CD1c-positive myeloid dendritic cell (primary cell): ENCODE measurements around the gene THADA.
"Not testable (repeated sequence)": the region's sequence is repeated elsewhere in the genome, so short reads cannot be mapped to it uniquely, and the experiment has no call there.

ENCODE experiments used
- DNase-seq: peaks from one replicate; pipeline ENCODE4 v3.0.0-alpha.2; 2016; ENCODE audit errors: extremely low spot score

Gene THADA

DNA sequence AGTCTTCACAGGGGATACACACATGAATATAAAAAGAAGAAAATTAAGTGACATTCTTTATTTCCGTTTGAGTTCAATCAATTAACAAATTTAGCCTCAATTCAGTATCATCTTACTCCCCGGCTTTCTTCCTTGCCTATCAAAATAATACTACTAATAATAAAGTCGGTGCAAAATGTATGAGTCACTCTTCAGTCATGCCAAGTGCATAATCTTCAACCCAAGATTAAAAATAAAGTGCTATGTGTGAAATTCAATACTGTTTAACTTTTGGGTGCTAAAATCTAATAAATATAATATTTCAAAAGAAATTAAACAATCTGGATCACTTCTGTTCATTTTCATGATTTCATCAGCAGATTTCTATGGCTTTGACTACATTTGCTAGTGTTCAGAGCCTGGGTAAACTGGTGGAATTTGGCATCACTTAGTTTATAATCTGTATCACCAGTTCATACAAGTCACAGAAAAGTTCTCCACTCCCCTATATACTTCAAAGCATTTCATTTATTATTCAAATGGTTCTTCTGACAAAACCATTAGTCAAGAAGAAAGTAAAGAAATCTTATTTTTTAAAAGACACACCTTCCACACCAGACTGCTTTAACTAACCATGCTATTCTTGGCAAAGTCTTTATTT is 183.6 kb downstream of the THADA start:
- DNase-seq, result no peak

DNA sequence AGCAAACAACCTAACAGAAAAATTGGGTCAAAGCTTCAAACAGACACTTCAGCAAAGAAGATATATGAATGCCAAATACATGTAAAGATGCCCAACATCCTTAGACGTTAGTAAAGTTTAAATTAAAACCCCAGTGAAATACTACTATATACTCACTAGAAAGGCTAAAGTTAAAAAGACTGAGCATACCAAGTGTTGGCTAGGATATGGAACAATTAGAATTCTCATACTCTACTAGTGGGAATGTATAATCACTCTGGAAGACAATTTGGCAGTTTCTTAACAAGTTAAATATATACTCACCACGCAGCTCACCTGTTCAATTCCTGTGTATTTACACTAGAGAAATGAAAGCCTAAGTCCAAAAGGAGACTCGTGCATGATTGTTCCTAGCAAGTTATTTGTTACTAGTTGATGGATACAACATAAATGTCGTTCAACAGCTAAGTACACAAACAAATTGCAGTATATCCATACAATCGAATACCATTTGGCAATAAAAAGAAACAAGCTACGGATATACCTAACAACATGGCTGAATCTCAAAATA is 185.7 kb downstream of the THADA start:
- DNase-seq, result no peak

DNA sequence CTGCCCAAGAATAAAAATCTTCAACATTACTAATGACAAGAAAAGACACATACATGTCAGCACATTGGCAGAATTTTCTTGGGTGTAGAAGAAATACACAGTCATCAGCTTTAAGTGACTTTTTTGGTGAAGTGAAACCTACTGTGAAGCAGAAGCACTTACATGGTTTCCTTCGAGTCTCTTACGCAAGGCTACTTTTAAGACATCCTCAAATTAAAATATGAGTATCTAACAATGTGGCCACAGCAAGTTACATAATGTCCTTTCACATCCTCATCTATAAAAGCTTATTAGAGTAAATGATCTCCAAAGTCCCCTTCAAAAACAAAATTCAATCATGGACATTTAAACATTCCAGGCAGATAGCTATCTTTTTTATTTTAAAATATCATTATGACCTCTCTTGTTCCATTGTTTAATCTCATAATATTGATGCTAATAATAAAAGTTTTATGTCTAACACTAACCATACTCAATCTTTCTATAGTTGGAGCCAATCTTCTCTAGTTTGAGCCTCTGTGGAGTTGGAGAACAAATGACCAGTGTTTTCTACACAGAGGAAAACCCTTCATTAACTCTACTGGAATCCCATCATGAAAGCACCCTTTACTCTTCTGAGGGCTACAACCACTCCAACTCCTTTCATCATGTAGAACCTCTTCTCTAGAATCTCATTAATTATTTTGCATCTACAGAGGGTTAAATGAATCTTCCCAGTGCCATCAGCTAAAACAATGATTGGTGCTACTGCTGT is 187.3 kb downstream of the THADA start:
- DNase-seq, result peak; percentile 92

GRCh38 chr2:43407935-43408334 is 187.9 kb downstream of the THADA start:
- peak; percentile 62 for DNase-seq

GRCh38 chr2:43406651-43407279 is 189.1 kb downstream of the THADA start:
- DNase-seq, result no peak

- DNase-seq, result no peak
Measured at GRCh38 chr2:43405829-43406228, 190.0 kb downstream of the THADA start.

GRCh38 chr2:43402452-43402937 is 193.3 kb downstream of the THADA start:
- DNase-seq, result no peak

- DNase-seq, result no peak
Measured at GRCh38 chr2:43402002-43402401, 193.8 kb downstream of the THADA start.

GRCh38 chr2:43400508-43400907 is 195.3 kb downstream of the THADA start:
- DNase-seq, result no peak

DNA sequence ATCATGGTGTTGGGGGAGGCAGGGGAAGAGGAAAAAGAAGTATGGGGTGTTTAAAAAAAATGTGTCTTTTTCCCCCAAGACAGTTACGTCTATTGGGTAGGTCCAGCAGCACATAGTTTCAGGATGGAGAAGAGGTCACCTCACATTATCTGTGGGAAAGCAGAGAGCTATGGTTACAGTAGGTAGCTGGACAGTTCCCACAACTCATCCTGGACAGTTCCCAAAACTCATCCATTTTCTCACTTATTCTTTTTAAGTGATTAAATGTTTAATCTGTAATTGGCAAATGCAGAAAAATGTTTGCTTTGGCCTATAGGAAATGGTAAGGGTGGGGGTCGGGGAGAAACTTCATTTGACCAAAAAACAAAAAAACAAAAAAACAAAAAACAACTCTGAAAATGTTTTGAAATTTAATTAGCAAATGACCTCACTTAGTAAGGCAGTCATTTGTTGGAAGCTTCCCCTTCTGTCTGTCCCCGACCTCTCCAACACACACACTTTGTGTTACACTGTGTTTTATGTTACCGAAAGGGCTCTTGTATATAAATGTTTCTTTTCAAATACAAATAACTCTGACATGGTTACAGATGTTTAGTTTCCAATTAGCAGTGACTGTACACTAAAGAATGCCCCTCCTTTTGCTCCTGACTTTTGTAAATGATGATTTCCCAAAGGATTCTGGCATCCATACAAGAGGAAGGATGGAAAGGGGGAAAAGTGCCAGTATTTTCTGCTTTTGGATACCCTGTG is 196.1 kb downstream of the THADA start:
- no peak for DNase-seq

DNA sequence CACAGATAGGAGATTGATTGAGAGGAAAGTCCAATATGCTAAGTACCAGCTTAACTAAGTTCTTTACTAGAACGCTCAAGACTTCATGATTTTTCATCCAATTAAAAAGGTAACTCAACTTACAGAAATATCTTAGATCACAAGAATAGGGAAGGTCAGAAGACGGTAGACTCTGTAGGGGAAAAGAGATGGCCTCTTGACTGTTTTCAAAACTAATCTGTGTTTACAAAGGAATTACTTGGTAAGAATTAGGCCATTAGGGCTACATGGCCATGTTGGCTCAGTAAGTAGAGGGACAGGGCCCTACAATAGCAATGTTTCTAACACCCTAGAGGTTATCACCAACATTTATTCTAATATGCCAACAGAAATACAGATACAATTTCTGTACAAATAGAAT is 196.7 kb downstream of the THADA start:
- no peak for DNase-seq

- no peak for DNase-seq
Measured at GRCh38 chr2:43397821-43398220, 198.0 kb downstream of the THADA start.

- no peak for DNase-seq
Measured at GRCh38 chr2:43397411-43397810, 198.4 kb downstream of the THADA start.

DNA sequence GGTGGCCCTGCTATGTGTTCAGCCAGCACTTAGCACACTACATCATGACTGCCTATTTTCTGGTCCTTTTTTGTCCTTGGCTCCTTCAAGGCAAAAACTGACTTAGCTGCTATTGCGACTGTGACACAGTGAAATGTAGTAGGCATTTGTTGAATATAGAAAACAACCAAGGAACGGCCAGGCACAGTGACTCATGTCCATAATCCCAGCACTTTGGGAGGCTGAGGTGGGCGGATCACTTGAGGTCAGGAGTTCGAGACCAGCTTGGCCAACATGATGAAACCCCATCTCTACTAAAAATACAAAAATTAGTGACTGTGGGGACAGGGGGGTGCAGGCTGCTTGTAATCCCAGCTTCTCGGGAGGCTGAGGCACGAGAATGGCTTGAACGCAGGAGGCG is 199.5 kb downstream of the THADA start:
- DNase-seq, result not testable (repeated sequence)

- DNase-seq, result no peak
Measured at GRCh38 chr2:43393918-43394317, 201.9 kb downstream of the THADA start.

DNA sequence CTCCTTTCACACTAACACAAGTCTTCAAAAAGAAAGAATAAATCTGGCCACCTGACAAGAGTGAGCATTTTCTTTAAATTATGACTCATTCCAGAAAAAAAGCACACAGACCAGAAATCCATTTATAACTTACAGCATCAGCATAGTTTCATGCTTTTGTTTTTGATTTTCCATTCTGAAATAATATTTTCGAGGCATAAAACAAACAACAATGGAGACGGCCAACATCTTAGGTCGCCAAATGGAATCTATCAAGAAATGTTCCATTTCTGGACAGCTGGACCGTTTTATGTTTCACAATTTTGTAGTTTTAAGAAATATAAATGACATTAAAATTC is 204.0 kb downstream of the THADA start:
- no peak for DNase-seq

DNA sequence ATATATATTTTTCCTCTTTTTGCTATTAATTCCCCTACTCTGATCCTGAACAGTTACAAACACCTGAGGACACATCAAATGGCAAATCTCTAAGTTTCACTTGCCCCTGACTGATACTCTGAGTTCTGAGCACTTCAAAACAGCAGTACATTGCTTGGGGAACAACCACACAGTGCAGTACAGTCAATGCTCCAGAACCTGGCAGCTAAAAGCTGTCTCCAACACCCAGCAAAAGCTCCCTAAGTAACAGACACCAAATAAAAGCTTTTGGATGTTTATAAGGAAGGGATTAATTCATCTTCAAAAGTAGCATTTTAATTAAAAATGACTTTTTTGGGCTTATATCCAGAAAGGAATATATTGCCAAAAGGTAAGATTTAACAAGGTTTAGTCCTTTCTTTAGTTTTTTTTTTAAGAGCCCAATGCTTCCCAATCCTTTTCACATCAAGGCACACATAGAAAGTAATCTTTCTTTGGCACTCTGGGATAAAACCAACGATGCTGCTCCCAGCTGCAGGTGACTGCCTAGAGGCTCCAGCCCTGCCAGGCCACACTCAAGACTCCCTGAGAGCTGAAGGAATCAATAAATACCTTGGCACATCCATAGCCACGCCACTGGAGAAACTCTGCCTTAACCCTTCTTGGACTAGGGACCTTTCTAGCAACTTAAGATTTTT is 204.5 kb downstream of the THADA start:
- DNase-seq, result no peak

DNA sequence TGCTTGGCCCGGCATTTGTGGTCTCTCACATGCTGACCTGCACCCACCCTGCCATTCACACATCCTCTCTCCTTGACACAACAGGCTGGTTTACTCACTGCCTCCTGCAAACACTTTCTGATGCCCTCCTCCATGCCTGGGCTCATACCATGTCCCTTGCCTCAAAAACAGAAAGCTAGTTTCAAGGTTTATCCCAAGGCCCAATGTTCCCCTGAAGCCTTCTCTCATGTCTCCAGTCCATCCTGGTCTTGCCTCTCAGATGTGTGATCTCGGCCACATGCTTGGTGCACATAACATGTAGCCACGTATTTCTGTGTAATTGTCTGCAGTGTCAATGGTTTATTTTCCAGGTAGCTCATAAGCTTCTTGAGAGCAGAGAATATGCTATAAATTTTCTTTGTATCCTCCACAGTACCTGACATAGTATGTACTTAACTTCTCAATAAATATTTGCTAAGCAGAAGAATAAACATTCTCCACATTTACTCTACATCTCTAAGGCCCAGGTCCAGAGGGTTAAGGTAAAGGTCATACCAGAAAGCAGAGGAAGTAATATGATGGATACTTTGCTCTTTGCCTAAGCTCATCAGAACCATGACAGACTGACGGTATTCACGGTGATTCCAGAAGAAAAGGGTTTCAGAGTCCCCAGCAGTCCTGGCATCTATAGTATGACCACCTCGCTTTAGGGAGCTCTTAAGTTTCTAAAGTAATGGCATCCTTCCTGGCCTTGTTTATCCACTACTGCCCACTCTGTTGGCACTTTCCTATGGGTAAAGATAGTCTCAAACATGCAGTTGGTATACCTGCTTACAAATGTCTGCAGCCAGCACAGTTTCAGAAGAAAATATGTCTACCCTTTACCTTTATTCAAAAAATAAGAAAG is 206.0 kb downstream of the THADA start:
- DNase-seq, result no peak

DNA sequence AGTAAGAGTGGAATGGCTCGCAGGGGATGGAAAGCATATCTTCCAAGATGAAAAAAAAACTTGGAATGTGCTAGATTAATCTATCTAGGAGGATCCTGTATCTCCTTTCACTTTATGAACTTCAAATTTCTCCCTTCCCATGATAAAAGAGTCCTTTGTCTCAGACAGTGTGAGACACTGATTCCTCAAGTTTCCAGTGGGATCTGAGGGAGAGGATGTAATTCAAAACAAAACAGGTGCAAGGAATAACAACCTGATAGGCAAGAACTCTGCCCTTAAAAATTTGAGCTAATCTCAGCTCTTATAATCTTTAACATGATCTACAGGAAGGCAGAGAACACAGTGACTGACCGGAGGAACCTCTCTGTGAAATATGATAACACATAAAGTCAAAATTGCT is 207.5 kb downstream of the THADA start:
- DNase-seq, result no peak
